Neural progenitor cell (in vitro differentiated cells): Measurements from ENCODE around the gene TSNAXIP1.

ENCODE experiments used
- CTCF ChIP-seq: fragments of 200-600 bp; sonication (generic); IDR thresholded peaks from 2 replicates; pipeline ENCODE4 v1.5.1; 2017; ENCODE audit warnings: antibody characterized with exemption, mild to moderate bottlenecking
- EZH2 ChIP-seq: fragments of 200-600 bp; sonication (generic); IDR thresholded peaks from 2 replicates; pipeline ENCODE4 v1.6.1; 2017; ENCODE audit warnings: antibody characterized with exemption, mild to moderate bottlenecking, moderate library complexity

DNA sequence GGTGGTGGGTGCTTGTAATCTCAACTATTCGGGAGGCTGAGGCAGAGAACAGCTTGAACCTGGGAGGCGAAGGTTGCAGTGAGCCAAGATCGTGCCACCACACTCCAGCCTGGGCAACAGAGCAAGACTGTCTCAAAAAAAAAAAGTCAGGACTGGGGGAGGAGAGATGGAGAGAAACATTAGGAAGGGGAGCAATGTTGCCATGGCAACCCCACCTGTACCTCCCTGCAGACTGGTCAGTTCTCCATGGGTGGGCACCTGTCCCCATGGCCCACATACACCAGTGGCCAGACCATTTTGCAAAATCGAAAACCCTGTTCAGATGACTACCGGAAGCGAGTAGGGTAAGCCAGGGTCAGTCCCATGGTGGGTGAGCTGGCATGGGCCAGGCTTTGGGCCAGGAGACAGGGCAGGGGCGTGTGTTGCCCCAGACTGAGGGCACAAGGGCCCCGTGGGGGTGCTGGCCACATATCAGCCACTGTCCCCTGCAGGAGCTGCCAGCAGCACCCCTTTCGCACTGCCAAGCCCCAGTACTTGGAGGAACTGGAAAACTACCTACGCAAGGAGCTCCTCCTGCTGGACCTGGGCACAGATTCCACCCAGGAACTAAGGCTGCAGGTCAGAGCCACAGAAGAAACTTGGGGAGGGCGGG lies 14.0 kb downstream of the TSNAXIP1 start:
- TF ChIP-seq EZH2 (no peak), CTCF (no peak)
